Stomach (tissue), 9 donors: ENCODE results near the gene EHMT1. TPM values are rescaled to one million over a fixed set of nuclear protein-coding genes. Genes with fewer than 3 reads are reported as not detected.
A peak's percentile ranks its signal among the peaks of the same experiment; 100 is the strongest.

Experiments used
- DNase-seq, 2 donors: peaks; one replicate each; pipeline versions ENCODE4 v3.0.0 to v3.0.0-alpha.2; 2013 to 2019
- H3K27ac ChIP-seq, 5 donors: fragments of 200-600 bp in 4 of 5; sonication (generic) in 4 of 5; one replicate each; pipeline ENCODE4 v1.5.1; 2013 to 2019; ENCODE audit warnings: mild to moderate bottlenecking in 1 of 5, moderate library complexity in 1 of 5
- H3K27me3 ChIP-seq, 3 donors: fragments of 200-600 bp; sonication (generic); one replicate each; pipeline ENCODE4 v1.5.1; 2017 to 2019; ENCODE audit warnings: mixed run types in 1 of 3
- H3K36me3 ChIP-seq, 4 donors: fragments of 200-600 bp; sonication (generic); 1 replicate in 3 of 4; 2 replicates in 1 of 4; pipeline ENCODE4 v1.5.1; 2016 to 2019
- H3K4me1 ChIP-seq, 4 donors: fragments of 200-600 bp; sonication (generic); one replicate each; pipeline ENCODE4 v1.5.1; 2016 to 2019
- H3K4me3 ChIP-seq, 4 donors: fragments of 200-600 bp; sonication (generic) in 3 of 4; one replicate each; pipeline ENCODE4 v1.5.1; 2016 to 2019; ENCODE audit warnings: mild to moderate bottlenecking in 1 of 4
- H3K9me3 ChIP-seq, 4 donors: fragments of 200-600 bp; sonication (generic); one replicate each; pipeline ENCODE4 v1.5.1; 2016 to 2019
- EP300 ChIP-seq: sonication (generic); formaldehyde crosslinking; IDR thresholded peaks from one replicate; pipeline ENCODE4 v1.6.1; 2017; ENCODE audit warnings: antibody characterized with exemption
- POLR2A ChIP-seq, 4 donors: fragments of 450-650 bp; IDR thresholded peaks; one replicate each; pipeline ENCODE4 v1.6.1; 2016; ENCODE audit warnings: antibody characterized with exemption in 4 of 4, control low read depth in 2 of 4, mild to moderate bottlenecking in 1 of 4, moderate library complexity in 1 of 4
- POLR2AphosphoS5 ChIP-seq, 3 donors: sonication (generic); formaldehyde crosslinking; IDR thresholded peaks; one replicate each; pipeline ENCODE4 v1.6.1; 2016; ENCODE audit warnings: antibody characterized with exemption in 3 of 3
- WGBS, 5 donors: extraction: QIAGEN DNeasy Blood & Tissue Kit in 3 of 5; methylation state at CpG; one replicate each; pipeline versions ENCODE4 v1.1.5 to v1.1.7; 2013 to 2018; 5-methylcytosine and 5-hydroxymethylcytosine counted together
- intact Hi-C: fragments of 100-400 bp; cut with DNase I; formaldehyde crosslinking; loops from one replicate; pipeline ENCODE4 v1.15.1; 2023; ENCODE audit warnings: low total_unique reads
- polyA plus RNA-seq, 3 donors: library from polyadenylated mRNA; stranded (reverse); fragments of 200-250 nt; gene quantifications; one replicate each; pipeline ENCODE4 v1.2.3, GENCODE V29; 2013
- total RNA-seq, 5 donors: library from RNA; depleted of rRNA; stranded (reverse); fragments of >200 nt; gene quantifications; one replicate each; pipeline versions ENCODE4 v1.1.0 to v1.2.3, GENCODE V29; 2014 to 2016
- TF ChIP-seq, protein P1 (sequence below), 7 experiments: fragments of 450-650 bp in 4 of 7; fragments of 200-600 bp in 3 of 7; sonication (generic) in 3 of 7; IDR thresholded peaks; one replicate each; pipeline ENCODE4 v1.5.1; 2016 to 2019; ENCODE audit warnings: antibody characterized with exemption in 7 of 7, control low read depth in 2 of 7, mild to moderate bottlenecking in 1 of 7
- donor health status: healthy with polysubstance abuse.
- donor health status: Bipolar disorder and iron deficiency.
- donor health status: healthy.

EHMT1 gene
- total and polyA plus RNA-seq, 8 donors = 23.9 to 419 (median 79.5) TPM

- no peak overlapping the region for H3K4me3 ChIP-seq
- WGBS, 5 donors = 86 to 93% (median 91%) methylated on average over 11 of the region's 11 CpGs
- intact Hi-C loops = no loop called here
These were observed 89.9 kb downstream of the EHMT1 start for GRCh38 chr9:137708590-137709284.

DNA sequence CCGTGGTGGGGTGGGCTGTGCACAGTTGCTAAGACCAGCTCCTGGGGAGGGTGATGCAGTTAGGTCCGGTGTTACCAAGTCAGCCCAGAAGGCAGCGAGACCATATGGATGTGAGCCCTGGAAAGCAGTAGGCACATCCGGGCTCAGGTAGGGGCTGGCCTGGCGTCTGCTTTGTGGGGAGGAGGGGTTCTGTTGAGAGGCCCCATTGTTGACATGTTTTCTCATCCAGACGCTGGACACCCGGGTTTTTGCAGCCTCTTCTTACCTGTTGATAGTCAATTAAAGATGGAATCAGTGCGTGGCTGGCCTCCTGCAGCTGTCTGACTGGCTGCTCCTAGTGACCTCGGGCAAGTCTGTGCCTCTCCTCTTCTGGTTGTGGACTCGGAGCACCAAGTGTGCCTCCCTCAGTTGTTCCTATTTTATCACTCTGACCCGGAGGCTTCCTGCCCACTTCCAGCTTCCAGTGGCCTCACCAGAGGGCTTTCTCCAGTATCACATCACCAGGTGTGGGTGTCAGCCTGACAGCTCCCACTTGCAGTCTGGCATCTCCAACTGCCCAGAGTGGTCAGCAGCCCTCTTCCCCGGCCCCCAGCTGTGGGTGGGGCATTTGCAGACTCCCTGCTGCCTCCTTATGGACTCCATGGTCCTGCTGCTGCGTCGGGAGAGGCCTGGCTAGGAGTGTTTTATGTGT is 90.8 kb downstream of the EHMT1 start:
- intact Hi-C loops = no loop called here
- H3K27ac ChIP-seq = no peak overlapping the region
- H3K4me3 ChIP-seq = no peak overlapping the region
- peaks cover 8 to 25% (median 22%) of the 10 kb centered on the region in 4 donors for H3K36me3 ChIP-seq
- no peak for DNase-seq
- peaks cover 5 to 45% (median 14%) of the 10 kb centered on the region in 4 donors for H3K4me1 ChIP-seq
- no peaks in the 10 kb centered on the region for H3K27me3 ChIP-seq
- peaks cover 0 to 5% (median 0%) of the 10 kb centered on the region in 4 donors for H3K9me3 ChIP-seq
- 89 to 93% (median 91%) methylated on average over 12 to 14 of the region's 14 CpGs for WGBS, 5 donors
- TF ChIP-seq, protein P1, sequence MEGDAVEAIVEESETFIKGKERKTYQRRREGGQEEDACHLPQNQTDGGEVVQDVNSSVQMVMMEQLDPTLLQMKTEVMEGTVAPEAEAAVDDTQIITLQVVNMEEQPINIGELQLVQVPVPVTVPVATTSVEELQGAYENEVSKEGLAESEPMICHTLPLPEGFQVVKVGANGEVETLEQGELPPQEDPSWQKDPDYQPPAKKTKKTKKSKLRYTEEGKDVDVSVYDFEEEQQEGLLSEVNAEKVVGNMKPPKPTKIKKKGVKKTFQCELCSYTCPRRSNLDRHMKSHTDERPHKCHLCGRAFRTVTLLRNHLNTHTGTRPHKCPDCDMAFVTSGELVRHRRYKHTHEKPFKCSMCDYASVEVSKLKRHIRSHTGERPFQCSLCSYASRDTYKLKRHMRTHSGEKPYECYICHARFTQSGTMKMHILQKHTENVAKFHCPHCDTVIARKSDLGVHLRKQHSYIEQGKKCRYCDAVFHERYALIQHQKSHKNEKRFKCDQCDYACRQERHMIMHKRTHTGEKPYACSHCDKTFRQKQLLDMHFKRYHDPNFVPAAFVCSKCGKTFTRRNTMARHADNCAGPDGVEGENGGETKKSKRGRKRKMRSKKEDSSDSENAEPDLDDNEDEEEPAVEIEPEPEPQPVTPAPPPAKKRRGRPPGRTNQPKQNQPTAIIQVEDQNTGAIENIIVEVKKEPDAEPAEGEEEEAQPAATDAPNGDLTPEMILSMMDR (IDR thresholded peaks at IDR 0.05) = no peak
- TF ChIP-seq EP300 = no peak
- no peak for TF ChIP-seq POLR2A (IDR thresholded peaks at IDR 0.05)
- TF ChIP-seq POLR2AphosphoS5 (IDR thresholded peaks at IDR 0.05) = no peak

More at GRCh38 chr9:137708590-137709284, 89.9 kb downstream of the EHMT1 start:
- TF ChIP-seq POLR2A (IDR thresholded peaks at IDR 0.05) (no peak), EP300 (no peak), POLR2AphosphoS5 (IDR thresholded peaks at IDR 0.05) (no peak)
- TF ChIP-seq, protein P1 (IDR thresholded peaks at IDR 0.05) = no peak
- Histone ChIP-seq H3K27ac (no peak overlapping the region), H3K9me3 (no peaks in the 10 kb centered on the region), H3K36me3 (peaks cover 8 to 21% (median 19%) of the 10 kb centered on the region in 4 donors), H3K27me3 (no peaks in the 10 kb centered on the region), H3K4me1 (peaks cover 5 to 51% (median 18%) of the 10 kb centered on the region in 4 donors)
- no peak for DNase-seq

DNA sequence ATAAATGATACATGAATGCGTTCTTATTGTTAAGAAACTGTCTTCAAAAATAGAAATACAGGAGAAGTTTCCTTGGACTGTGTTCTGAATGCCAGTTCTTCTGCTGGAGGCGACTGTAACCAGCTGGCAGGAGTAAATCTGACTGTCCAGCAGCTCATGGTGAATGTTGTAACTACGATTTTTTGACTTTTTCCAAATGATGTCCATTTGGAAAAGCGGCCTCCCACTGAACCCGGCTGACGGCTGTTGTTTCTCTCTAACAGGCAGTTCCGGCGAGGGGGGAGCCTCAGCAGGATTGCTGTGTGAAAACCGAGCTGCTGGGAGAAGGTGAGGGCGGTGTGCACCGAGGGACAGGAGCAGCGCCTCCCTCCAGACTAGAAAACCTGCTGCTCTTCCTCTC is 91.9 kb downstream of the EHMT1 start:
- 66 to 85% (median 77%) methylated on average over 12 of the region's 12 CpGs for WGBS, 5 donors
- Histone ChIP-seq H3K4me3 (no peak overlapping the region), H3K9me3 (peaks cover 0 to 5% (median 0%) of the 10 kb centered on the region in 4 donors), H3K27ac (no peak overlapping the region), H3K4me1 (peaks cover 4 to 52% (median 10%) of the 10 kb centered on the region in 4 donors), H3K36me3 (peaks cover 12 to 37% (median 22%) of the 10 kb centered on the region in 4 donors), H3K27me3 (no peaks in the 10 kb centered on the region)
- TF ChIP-seq POLR2AphosphoS5 (IDR thresholded peaks at IDR 0.05) = no peak
- TF ChIP-seq EP300 = no peak
- TF ChIP-seq POLR2A (IDR thresholded peaks at IDR 0.05) = no peak
- TF ChIP-seq, protein P1 (IDR thresholded peaks at IDR 0.05) = no peak
- peak in 1 of 2 donors; percentile 42 for DNase-seq
- intact Hi-C loops = no loop called here

DNA sequence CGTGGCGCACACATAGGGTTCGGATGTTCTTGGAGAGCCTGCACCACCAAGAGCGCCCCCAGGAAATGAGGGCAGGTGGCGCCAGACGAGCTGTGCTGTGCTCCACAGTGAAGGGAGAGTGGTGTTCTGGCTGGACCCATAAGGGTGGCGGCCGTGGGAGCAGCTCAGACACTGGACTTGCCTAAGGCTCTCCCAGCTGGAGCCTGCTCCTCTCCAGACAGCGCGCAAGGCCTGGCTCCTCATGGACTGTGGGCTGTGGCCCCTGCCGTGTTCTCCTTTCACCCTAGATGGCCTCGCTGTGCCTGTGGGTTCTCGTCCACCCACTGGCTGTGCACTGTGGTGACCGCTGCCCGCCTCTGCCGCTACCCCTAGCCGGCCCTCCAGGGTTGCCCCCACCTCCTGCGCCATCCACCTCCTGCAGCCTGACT is 92.9 kb downstream of the EHMT1 start:
- peaks cover 0 to 5% (median 0%) of the 10 kb centered on the region in 4 donors for H3K9me3 ChIP-seq
- WGBS, 5 donors = 94 to 98% (median 95%) methylated on average over 12 to 18 of the region's 18 CpGs
- no peak overlapping the region for H3K27ac ChIP-seq
- H3K27me3 ChIP-seq = no peaks in the 10 kb centered on the region
- TF ChIP-seq POLR2AphosphoS5 (IDR thresholded peaks at IDR 0.05) (no peak), EP300 (no peak), POLR2A (IDR thresholded peaks at IDR 0.05) (no peak)
- TF ChIP-seq, protein P1 (IDR thresholded peaks at IDR 0.05) = no peak
- H3K4me1 ChIP-seq = peaks cover 0 to 43% (median 6%) of the 10 kb centered on the region in 4 donors
- H3K4me3 ChIP-seq = no peak overlapping the region
- DNase-seq = no peak
- intact Hi-C loops = no loop called here
- peaks cover 15 to 41% (median 25%) of the 10 kb centered on the region in 4 donors for H3K36me3 ChIP-seq
